Kidney (tissue), 14 donors: ENCODE measurements around the gene RPS18. TPM values are rescaled to one million over a fixed set of nuclear protein-coding genes. Genes with fewer than 3 reads are reported as not detected.

Experiments
- DNase-seq, 5 donors: peaks; one replicate each; pipeline ENCODE4 v3.0.0-alpha.2; 2013 to 2020
- FAIRE-seq: peaks from 2 replicates; lab custom pipeline; 2012; peaks lifted over from hg19 to GRCh38; lab: Jason Lieb, UNC
- H3K27ac ChIP-seq, 2 donors: one replicate each; pipeline ENCODE4 v1.7.0; 2013; ENCODE audit warnings: low read depth in 2 of 2, low read length in 2 of 2, inconsistent platforms in 1 of 2
- H3K27me3 ChIP-seq: one replicate; pipeline ENCODE4 v1.7.1; 2013; ENCODE audit warnings: low read length, inconsistent platforms; ENCODE audit not compliant: control insufficient read depth, insufficient read depth
- H3K36me3 ChIP-seq, 3 donors: one replicate each; pipeline versions ENCODE4 v1.7.0 to v1.7.1; 2013; ENCODE audit warnings: low read length in 3 of 3, control low read depth in 1 of 3, inconsistent platforms in 1 of 3; ENCODE audit not compliant: insufficient read depth in 3 of 3, control insufficient read depth in 2 of 3
- H3K4me1 ChIP-seq, 3 donors: one replicate each; pipeline versions ENCODE4 v1.7.0 to v1.7.1; 2013; ENCODE audit warnings: low read length in 3 of 3, inconsistent platforms in 1 of 3, low read depth in 1 of 3; ENCODE audit not compliant: control insufficient read depth in 2 of 3, insufficient read depth in 2 of 3
- H3K4me3 ChIP-seq, 3 donors: one replicate each; pipeline versions ENCODE4 v1.7.0 to v1.8.1; 2013; ENCODE audit warnings: low read length in 3 of 3, control low read depth in 1 of 3, inconsistent platforms in 1 of 3
- H3K9ac ChIP-seq, 3 donors: one replicate each; pipeline versions ENCODE4 v1.7.0 to v1.7.1; 2013; ENCODE audit warnings: low read length in 3 of 3, control low read depth in 1 of 3, inconsistent platforms in 1 of 3
- H3K9me3 ChIP-seq, 3 donors: one replicate each; pipeline versions ENCODE4 v1.7.0 to v1.7.1; 2013; ENCODE audit warnings: low read length in 3 of 3, control low read depth in 1 of 3, inconsistent platforms in 1 of 3; ENCODE audit not compliant: control insufficient read depth in 2 of 3, insufficient read depth in 1 of 3
- intact Hi-C: fragments of 100-400 bp; cut with DNase I; formaldehyde crosslinking; loops from one replicate; pipeline ENCODE4 v1.11.1; 2022
- polyA plus RNA-seq: library from polyadenylated mRNA; stranded (reverse); fragments of 350-450 nt; fragmentation: Illumina TruSeq; extraction: RNeasy Lipid Tissue Mini Kit (QIAGEN cat#74804); gene quantifications from one replicate; pipeline ENCODE4 v1.2.3, GENCODE V29; 2014; ENCODE audit warnings: low read depth, low replicate concordance; ENCODE audit not compliant: insufficient read depth
- total RNA-seq: library from RNA; stranded (reverse); fragmentation: NEBNext Ultra II Directional; extraction: Animal tissue kit (Norgen Biotek cat#: 25700); gene quantifications from one replicate; pipeline ENCODE4 v1.2.1, GENCODE V29; 2021
- TF ChIP-seq, protein P1 (sequence below): IDR thresholded peaks from 3 replicates; pipeline ENCODE4 v1.5.1; 2012; ENCODE audit warnings: mild to moderate bottlenecking, moderate library complexity, borderline replicate concordance; ENCODE audit not compliant: insufficient read depth; ENCODE audit errors: extremely low read depth
- donor health status: control.
- donor health status: control.
- donor health status: control.
- donor health status: control.
- donor health status: control.
- donor health status: DM: yes; HTN: yes; CAD: no.
- donor health status: Normal renal cell carcinoma (clear cell type).

Gene RPS18
- total and polyA plus RNA-seq, 2 donors from 2014 or later, result 1,706 to 2,618 TPM

DNA sequence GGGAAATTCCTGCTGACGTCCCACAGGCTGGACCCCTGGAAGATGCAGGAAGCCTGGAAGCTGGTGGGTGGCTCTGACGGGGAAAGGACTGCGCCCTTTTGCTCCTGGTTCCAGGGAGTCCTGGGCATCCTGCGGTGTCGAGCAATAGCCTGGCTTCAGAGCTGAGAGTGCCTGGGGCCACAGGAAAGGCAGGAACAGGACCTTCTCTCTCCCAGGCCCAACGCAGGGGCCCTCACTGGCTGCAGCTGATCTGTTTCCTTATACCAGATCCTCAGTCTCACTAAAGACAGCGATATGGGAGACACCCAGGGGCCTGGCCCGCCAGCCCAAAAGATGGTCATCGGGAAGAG is 6.5 kb downstream of the RPS18 start:
- Histone ChIP-seq H3K27ac (no peak overlapping the region), H3K9ac (no peak overlapping the region), H3K36me3 (peaks cover 4 to 28% (median 20%) of the 10 kb centered on the region in 3 donors), H3K4me1 (peaks cover 2 to 20% (median 6%) of the 10 kb centered on the region in 3 donors), H3K4me3 (no peak overlapping the region), H3K27me3 (no peaks in the 10 kb centered on the region), H3K9me3 (no peaks in the 10 kb centered on the region)
- TF ChIP-seq, protein P1, sequence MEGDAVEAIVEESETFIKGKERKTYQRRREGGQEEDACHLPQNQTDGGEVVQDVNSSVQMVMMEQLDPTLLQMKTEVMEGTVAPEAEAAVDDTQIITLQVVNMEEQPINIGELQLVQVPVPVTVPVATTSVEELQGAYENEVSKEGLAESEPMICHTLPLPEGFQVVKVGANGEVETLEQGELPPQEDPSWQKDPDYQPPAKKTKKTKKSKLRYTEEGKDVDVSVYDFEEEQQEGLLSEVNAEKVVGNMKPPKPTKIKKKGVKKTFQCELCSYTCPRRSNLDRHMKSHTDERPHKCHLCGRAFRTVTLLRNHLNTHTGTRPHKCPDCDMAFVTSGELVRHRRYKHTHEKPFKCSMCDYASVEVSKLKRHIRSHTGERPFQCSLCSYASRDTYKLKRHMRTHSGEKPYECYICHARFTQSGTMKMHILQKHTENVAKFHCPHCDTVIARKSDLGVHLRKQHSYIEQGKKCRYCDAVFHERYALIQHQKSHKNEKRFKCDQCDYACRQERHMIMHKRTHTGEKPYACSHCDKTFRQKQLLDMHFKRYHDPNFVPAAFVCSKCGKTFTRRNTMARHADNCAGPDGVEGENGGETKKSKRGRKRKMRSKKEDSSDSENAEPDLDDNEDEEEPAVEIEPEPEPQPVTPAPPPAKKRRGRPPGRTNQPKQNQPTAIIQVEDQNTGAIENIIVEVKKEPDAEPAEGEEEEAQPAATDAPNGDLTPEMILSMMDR, result no peak
- no peak for DNase-seq
- no peak for FAIRE-seq
- intact Hi-C loops, result no loop called here

DNA sequence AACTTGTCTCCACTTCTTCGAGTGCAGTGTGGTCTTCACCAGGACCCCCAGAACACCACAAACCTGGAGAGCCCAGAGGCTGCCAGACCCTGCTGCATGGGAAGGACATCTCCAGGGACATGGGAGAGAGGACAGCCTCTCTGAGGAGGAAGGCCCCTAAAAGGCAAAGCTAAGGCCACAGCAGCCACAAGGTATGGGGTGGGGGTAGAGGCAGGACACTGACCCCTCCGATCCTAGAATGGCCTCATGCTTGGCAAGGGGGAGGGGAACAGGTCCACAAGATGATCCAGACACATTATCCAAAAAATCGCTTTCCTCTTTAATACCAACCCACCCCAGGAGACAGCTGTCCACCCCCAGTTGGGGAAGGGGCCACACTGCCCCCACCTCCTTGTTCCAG is 6.9 kb downstream of the RPS18 start:
- FAIRE-seq, result no peak
- intact Hi-C loops, result no loop called here
- TF ChIP-seq, protein P1, result no peak
- Histone ChIP-seq H3K27ac (no peak overlapping the region), H3K4me1 (peaks cover 0 to 19% (median 6%) of the 10 kb centered on the region in 3 donors), H3K9ac (no peak overlapping the region), H3K36me3 (peaks cover 2 to 28% (median 20%) of the 10 kb centered on the region in 3 donors), H3K27me3 (no peaks in the 10 kb centered on the region), H3K4me3 (no peak overlapping the region), H3K9me3 (no peaks in the 10 kb centered on the region)
- peak in 1 of 5 donors; percentile 37 for DNase-seq

DNA sequence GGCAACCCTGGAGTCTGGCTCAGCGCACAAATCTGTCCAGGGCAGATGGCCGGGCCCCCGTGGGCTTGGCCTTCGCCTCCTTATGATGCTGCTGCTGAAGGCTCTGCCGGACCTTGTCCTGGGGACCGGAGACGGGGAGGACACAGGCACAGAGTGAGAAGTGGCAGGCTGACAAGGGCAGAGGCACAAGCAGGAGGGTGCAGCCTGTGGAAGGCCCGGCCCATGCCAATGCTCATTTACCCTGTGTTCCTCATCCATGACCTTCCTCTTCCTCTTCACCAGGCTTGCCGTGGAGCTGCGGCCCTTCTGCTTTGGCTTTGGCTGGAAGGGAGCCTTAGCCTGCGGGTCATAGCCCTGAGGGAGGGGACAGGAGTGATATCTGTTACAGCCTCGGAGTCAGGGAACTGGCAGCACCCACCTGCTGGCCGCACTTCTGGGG is 7.4 kb downstream of the RPS18 start:
- DNase-seq (peak in 1 of 5 donors; percentile 71), FAIRE-seq (no peak)
- Histone ChIP-seq H3K9me3 (no peaks in the 10 kb centered on the region), H3K4me1 (peaks cover 0 to 16% (median 6%) of the 10 kb centered on the region in 3 donors), H3K36me3 (peaks cover 2 to 26% (median 18%) of the 10 kb centered on the region in 3 donors), H3K9ac (no peak overlapping the region), H3K27me3 (no peaks in the 10 kb centered on the region), H3K27ac (no peak overlapping the region), H3K4me3 (no peak overlapping the region)
- intact Hi-C loops, result no loop called here
- TF ChIP-seq, protein P1, result no peak
